GM12891 (cell line): Measurements from ENCODE around the gene PCSK6.
"Not testable (repeated sequence)": the region's sequence is repeated elsewhere in the genome, so short reads cannot be mapped to it uniquely, and the experiment has no call there.

Experiments used
- DNase-seq: peaks from one replicate; pipeline ENCODE4 v3.0.0; 2011; ENCODE audit warnings: low spot score; ENCODE audit not compliant: insufficient read length
- FAIRE-seq: peaks from 2 replicates; lab custom pipeline; 2011; peaks lifted over from hg19 to GRCh38; lab: Jason Lieb, UNC
- PAX5 ChIP-seq: IDR thresholded peaks from 2 replicates; pipeline ENCODE4 v1.6.1; 2011; ENCODE audit warnings: low read length, moderate library complexity, mild to moderate bottlenecking; ENCODE audit not compliant: insufficient read depth, severe bottlenecking
- POLR2A ChIP-seq: IDR thresholded peaks from 2 replicates; pipeline ENCODE4 v1.6.1; 2011; ENCODE audit warnings: low read depth, low read length, control low read depth
- POLR2AphosphoS5 ChIP-seq: IDR thresholded peaks from 2 replicates; pipeline ENCODE4 v1.6.1; 2011; ENCODE audit warnings: low read depth, low read length, control low read depth
- POU2F2 ChIP-seq: IDR thresholded peaks from 2 replicates; pipeline ENCODE4 v1.6.1; 2011; ENCODE audit warnings: low read depth, mild to moderate bottlenecking, control low read depth, low read length, moderate library complexity
- SPI1 ChIP-seq: IDR thresholded peaks from 2 replicates; pipeline ENCODE4 v1.6.1; 2011; ENCODE audit warnings: low read depth, low read length, control low read depth
- TAF1 ChIP-seq: IDR thresholded peaks from 2 replicates; pipeline ENCODE4 v1.6.1; 2011; ENCODE audit warnings: low read depth, low read length, control low read depth

The PCSK6 gene

DNA sequence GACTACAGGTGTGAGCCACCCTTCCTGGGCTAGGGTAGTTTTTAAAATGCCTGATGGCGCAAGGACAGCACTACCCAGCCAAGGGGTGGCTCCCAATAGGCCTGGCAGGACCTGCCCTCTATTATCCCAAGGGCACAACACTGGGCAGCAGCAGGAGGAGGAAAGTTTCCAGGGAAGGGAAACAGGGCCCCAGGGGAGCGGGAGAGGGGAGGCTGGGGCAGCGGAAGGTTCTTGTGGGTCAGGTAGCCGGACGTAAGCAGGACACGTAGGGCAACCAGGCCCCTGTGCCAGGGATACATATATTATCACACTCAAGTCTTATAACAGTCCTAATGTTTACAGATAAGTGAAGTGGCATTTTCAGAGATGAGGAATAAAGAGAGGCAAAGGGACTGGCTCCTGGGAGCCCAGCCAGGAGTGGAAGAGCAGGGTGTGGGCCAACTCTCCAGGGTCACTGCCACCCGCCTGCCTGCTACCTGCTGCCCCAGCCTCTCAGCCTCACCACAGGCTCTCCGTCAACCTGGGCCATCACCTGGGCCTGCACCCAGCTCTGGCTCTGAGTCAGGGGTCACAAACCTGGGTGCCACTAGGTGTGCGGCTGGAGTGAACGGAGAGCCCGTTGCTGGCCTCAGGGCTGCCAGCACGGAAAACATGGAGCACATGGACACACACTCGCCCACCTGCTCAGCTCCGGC lies 121.3 kb downstream of the PCSK6 start:
- FAIRE-seq (no peak), DNase-seq (no peak)
- no peak for TF ChIP-seq POLR2AphosphoS5
- TF ChIP-seq SPI1 = no peak

DNA sequence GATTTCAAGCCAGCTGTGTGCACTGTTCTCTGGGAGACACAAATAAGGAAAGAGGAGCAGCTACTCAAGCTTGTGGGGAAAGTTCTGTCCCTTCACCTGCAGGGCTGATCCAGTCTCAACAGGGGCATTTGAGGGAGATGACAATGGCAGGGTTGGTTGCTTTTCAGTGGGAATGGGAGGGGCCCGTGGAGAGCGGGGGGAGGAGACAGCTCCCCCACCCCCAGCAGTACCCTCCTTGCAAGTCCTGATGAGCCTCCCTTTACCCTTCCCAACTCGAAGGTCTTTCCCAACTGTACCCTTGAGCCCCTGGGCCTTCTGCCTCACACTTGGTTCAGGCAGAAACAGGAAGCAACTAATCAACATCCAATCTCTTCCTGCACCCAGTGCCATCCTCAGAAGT lies 122.7 kb downstream of the PCSK6 start:
- TF ChIP-seq TAF1 (no peak), POU2F2 (no peak), PAX5 (no peak), POLR2A (no peak), POLR2AphosphoS5 (no peak), SPI1 (no peak)

DNA sequence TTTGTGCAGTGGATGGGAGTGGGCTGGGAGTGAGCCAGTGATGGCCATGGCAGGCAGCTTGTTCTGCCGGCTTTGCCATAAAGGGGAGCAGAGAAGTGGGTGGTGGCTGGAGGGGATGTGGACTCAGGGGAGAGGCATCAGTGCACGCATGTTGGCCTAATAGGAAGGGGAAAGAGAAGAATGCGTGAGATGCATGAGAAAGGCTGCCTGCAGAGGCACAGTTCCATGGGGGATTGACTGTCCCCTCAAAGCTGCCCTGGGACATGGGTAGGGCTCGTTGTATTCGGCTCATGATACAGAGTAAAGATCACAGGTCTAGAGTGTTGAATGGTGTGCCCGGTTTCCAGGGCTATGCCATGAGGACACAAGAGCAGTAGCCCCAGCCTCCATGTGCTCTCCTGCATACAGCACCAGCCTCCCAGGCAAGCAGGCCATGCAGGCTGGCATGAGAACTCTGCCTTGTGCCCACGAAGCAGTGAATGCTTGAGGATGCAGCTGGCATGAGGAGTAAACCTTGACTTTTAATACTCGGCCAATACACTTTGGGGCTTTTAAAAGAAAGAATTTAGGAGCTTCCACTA lies 126.4 kb downstream of the PCSK6 start:
- DNase-seq (no peak), FAIRE-seq (no peak)
- TF ChIP-seq PAX5 (no peak), POLR2AphosphoS5 (no peak), POLR2A (no peak), SPI1 (no peak), TAF1 (no peak), POU2F2 (no peak)

More for the DNA sequence above, 122.7 kb downstream of the PCSK6 start:
- FAIRE-seq = no peak
- DNase-seq = no peak

DNA sequence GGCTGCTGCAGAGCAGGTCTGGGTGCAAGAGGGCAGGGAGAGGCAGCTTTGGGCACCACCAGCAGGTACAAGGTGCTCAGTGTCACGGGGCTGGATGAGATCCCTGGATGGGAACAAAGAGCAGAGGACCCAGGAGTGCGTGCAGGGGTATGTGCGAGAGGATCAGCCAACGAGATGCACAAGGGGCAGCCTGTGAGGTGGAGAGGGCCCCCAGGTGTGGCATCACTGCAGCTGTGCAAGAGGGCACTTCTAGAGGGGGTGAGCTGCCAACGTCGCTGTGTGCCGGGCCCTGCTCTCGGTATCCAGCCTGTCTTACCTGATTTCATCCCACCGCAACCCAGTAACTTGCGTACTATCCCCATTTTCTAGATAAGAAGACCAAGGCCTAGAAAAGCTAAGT lies 127.1 kb downstream of the PCSK6 start:
- TF ChIP-seq TAF1 (no peak), POLR2A (no peak), SPI1 (no peak), PAX5 (no peak), POLR2AphosphoS5 (no peak), POU2F2 (no peak)

DNA sequence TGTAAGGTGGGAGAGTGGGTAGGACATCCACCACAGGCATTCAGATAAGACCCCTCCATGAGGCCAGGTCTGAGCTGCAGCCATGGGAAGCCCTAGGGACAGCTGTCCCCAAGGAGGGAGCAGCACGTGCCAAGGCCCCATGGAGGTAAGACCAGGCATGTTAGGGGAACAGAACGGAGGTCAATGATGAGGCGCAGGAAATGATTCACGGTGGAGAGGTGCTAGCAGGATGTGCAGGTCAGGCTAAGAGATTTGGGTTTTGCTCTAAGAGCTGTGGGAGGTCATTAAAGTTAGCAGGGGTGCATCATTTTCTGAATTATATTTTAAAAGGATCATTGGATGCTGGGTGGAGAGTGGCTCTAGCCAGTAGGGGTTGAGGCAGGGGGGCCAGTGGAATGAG lies 128.1 kb downstream of the PCSK6 start:
- no peak for DNase-seq
- TF ChIP-seq TAF1 (no peak), PAX5 (no peak), POLR2A (no peak), POU2F2 (no peak), SPI1 (no peak), POLR2AphosphoS5 (no peak)
- FAIRE-seq = no peak

More for the DNA sequence above, 127.1 kb downstream of the PCSK6 start:
- FAIRE-seq (no peak), DNase-seq (no peak)

DNA sequence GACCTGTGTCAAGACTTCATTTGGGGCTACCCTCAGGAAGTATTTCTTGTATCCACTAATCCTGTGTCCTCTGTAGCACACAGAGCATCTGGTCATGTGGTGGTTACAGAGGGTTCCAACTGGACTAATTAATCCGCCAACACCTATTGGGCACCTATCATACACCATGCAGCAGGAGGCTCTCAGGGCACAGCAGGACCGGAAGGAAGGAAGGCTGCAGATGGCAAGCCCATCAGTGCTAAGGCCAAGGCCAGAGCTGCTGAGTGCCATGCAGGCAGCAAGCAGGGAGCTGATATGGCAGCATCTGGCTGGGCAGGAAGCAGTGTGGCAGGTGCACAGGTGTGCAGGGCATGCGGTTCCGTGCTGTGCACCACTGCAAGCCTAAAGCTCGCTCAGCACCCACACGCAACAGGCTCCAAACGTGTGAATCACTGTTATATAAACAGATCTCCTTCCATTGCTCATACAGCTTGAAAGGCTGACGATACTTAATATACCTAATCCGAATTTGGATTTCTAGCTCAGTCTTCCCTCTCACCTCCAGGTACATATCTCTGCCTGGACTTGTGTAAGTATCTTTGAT lies 130.1 kb downstream of the PCSK6 start:
- TF ChIP-seq POLR2A = no peak
- TF ChIP-seq TAF1 = no peak
- no peak for TF ChIP-seq POU2F2
- TF ChIP-seq PAX5 = no peak
- TF ChIP-seq POLR2AphosphoS5 = no peak
- TF ChIP-seq SPI1 = no peak
- FAIRE-seq (no peak), DNase-seq (no peak)

DNA sequence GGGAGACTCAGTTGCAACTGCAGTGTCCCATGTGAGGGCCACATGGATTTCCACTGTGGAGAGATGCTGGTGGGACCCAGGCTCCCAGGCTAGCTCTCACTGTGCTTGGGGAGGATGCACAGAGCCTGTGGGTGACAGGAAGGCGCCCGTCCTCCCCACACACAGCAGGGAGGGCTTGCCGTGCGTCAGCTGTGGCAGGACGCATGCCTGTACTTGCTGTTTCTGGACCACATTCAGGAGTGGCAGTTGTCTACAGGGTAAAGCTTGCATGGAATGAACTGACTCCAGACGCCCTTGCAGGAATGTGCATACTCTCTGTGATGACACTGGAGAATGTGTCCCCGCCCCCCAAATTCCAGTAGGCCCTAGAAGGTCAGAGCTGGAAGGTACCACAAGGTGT lies 130.6 kb downstream of the PCSK6 start:
- no peak for TF ChIP-seq POLR2A
- TF ChIP-seq PAX5 = no peak
- TF ChIP-seq TAF1 = no peak
- TF ChIP-seq SPI1 = no peak
- TF ChIP-seq POU2F2 = no peak
- no peak for TF ChIP-seq POLR2AphosphoS5
- no peak for FAIRE-seq
- no peak for DNase-seq

DNA sequence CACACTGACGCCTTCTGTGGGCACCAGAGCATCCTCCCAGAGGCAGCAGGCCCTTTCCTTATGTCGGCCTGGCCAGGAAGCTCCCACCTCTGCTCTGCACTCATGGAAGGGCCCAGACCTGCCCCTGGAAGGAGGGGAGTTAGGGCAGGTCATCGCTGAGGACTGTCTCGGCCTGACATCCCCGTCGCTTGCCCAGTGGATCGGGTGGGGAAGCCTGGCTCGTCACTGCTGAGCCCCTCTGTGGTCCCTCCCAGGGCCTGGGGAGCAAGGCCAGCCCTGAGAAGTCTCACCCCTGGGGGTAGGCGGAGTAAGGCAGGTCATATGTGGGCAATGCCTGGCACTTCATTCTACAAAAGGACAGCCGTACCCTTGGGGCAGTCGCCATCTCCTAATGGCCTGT lies 131.6 kb downstream of the PCSK6 start:
- DNase-seq (no peak), FAIRE-seq (no peak)
- TF ChIP-seq POLR2A (no peak), TAF1 (no peak), SPI1 (no peak), POLR2AphosphoS5 (no peak), PAX5 (no peak), POU2F2 (no peak)

DNA sequence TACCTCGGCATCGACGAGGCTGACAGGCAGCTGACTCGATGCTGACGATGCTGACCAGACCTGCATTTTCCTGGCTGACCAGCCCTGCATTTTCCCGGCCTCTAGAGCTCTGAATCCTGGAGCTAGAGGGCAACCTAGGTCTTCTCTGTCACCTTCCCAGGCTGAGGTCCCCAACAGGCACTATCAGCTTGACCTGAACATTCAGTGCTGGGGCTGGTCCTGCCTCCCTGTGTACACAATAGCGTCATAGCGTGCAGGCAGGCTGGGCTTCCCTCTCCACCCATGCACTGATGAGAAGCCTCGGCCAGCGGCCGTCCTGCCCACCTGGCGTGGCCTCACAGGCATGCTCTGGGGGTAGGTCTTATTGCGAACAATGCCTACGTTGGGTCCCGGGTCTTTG lies 132.2 kb downstream of the PCSK6 start:
- TF ChIP-seq POLR2A = no peak
- no peak for TF ChIP-seq POLR2AphosphoS5
- no peak for TF ChIP-seq TAF1
- TF ChIP-seq SPI1 = no peak
- TF ChIP-seq PAX5 = no peak
- no peak for TF ChIP-seq POU2F2
- FAIRE-seq (no peak), DNase-seq (no peak)

DNA sequence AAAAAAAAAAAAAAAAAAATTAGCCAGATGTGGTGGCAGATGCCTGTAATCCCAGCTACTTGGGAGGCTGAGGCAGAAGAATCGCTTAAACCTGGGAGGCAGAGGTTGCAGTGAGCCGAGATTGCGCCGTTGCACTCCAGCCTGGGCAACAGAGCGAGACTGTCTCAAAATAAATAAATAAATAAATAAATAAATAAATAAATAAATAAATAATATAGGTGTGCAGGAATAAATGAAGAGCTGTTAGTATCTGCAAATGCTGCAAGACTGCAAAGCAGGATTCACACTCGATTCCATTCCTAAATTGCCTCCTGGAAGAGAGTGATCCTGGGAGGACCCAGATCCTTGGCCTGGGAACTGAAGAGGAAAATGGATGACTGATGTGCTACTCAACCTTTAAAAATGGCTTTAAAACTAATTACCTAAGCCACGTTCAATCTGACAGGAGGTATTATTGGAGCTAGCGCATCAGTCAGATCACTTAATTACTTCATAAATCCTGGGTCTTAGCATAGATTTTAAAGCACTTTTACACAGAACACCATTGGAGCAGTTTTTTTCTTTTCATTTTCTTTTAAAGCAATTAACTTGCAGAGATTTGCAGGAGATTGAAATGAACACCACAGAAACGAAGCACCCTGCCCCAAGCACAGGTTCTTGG lies 132.9 kb downstream of the PCSK6 start:
- DNase-seq, FAIRE-seq: not testable (repeated sequence)
